Stimulated activated naive CD4-positive, alpha-beta T cell (primary cell): ENCODE data around the gene VTI1A.
"Not testable (repeated sequence)": the region's sequence is repeated elsewhere in the genome, so short reads cannot be mapped to it uniquely, and the experiment has no call there.

Experiments
- DNase-seq, 6 experiments: peaks; one replicate each; lab custom pipeline; 2025; lab: John Stamatoyannopoulos, UW

Gene VTI1A

DNA sequence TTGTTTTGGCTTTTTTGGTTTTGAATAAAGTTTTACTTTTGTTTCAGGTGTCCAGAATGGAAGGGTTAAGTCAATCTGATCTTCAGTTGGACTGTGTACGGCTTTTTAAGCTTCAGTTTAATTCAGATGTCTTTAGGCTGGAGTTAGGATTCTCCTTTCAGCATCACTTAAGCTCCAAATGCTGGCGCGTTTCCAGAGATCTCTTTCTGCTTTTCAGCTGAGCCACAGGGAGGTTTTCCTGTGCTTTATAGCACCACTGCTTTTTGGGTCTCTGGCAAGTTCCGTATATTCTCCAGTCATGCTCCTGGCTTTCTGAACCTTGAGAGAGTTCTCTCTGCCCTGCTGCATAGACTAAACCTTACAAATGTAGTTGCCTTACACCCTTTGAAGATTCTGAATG, 60.0 kb downstream of the VTI1A start:
- no peak for DNase-seq

DNA sequence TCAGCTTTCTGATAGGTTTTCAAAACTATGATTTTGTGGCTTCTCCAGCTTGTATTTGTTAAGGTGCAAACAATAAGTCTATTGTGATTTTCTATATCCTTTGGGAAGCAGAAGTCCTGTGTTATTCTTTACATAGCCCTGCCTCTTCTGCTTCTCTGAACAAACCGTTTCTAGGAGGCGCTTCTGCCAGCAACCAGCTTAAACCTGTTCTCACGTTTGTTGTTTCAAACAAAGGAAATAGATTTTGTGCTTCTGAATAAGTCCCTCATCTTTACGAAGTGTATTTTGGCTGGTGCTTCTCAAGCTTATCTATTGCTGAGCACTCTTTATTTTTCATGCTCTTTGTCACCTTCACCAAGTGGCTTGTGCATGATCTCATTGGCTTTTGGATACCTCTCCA, 61.0 kb downstream of the VTI1A start:
- DNase-seq, result no peak

DNA sequence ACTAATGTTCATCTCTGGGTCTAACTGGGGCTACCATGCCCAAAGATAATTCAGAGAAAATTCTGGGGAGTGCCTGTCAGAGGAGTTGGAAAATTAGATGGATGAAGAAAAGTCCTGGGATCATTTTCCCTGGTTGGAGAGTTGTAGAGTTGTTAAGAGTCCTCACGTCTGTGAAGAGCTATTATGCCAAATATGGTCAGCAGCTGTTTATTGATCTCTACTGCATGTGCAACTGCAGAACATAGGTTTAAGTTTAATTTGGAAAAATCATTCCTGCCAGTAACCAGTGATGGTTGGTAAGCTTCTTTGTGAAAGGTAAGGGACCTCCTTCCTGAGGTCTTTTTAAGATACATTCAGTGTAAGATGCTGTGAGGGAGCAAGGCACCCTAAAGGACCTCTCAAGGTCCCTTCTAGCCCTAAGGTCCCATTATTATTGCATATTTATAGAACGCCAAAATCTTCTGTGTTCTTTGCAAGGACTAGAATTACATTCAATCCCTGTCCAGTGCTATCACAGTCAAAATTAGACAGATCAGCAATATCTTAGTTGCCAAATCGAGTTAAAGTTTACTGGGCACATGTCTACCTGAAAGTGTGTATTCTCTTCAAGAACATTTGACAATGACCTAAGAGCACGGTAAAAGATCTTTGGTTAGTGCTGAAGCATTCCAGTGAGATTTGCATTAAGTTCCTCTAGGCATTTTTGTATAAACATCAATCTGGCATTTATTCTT, 62.7 kb downstream of the VTI1A start:
- DNase-seq, result no peak

DNA sequence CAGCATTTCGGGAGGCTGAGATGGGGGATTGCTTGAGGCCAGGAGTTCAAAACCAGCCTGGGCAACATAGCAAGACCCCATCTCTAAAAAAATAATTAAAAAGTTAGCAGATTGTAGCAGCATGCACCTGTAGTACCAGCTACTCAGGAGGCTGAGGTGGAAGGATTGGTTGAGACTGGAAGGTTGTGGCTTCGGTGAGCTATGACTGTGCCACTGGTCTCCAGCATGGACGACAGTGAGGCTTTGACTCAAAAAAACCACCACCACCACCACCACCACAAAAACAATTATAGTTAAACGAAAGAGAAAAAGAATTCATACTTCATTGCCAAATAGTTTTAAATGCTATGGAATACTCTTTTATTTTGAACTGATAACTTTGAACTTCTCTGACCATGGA, 63.4 kb downstream of the VTI1A start:
- DNase-seq, result no peak

DNA sequence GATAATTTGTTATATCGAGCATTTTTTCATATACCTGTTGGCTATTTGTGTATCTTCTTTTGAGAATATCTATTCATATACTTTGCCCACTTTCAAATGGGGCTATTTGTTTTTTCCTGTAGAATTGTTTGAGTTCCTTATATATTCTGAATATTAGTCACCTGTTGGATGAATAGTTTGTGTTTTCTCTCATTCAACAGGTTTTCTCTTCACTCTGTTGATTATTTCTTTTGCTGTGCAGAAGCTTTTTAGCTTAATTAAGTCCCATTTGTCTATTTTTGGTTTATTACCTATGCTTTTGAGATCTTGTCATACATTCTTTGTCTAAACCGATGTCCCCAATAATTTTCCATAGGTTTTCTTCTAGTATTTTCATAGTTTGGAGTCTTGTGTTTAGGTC, 65.3 kb downstream of the VTI1A start:
- DNase-seq, result no peak

DNA sequence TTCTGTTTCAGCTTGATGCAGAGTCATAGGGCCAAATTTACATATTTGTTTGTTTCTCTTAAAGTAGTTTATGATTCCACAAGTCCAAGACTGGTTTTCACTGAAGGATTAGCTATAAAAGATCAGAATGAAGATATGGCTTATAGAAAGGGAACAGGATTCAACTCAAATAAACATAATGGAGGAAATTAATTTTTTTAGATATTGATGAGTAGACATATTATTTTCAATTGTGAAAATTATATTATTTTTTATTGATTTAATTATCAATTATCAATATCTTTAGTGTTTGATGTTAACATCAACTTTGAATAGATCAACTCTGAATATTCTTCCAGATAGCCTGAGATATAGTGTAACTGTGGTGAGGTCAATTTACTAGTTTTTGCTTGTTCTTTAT, 68.1 kb downstream of the VTI1A start:
- DNase-seq, result no peak

DNA sequence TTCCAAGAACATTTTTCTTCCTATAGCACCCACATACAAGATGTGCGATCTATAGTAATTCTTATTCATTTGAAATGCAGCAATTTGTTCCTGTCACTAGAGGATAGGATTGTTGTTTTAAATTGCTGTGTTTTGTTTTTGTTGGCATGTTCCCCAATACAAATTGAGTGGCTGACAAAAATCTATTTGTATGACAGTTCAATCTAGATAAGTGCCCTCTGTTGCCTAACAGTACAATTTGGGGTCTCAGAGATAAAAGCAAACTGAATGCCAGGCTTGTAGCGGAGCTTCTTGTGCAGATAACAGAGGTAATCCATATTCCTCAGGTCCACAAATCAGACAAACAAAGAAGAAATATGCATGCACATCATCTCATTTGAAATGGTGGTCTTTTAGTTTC, 68.8 kb downstream of the VTI1A start:
- no peak for DNase-seq

DNA sequence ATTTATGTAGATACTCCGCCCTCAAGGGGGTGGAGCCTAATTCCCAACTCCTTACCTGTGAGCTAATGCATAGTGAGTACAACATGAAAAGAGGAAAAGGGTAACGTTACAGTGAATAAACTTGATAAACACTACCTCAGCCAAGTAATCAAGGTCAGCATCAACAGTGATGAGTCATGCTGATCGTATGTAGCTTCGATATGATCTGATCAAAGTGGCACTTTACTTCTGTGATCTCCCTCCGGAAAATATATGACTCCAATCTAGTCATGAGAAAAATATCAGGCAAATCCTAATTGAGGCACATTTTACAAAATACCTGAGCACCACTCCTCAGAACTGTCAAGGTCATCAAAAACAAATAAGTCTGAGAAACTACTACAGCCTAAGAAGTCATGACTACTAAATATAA, 70.4 kb downstream of the VTI1A start:
- DNase-seq, result no peak

DNA sequence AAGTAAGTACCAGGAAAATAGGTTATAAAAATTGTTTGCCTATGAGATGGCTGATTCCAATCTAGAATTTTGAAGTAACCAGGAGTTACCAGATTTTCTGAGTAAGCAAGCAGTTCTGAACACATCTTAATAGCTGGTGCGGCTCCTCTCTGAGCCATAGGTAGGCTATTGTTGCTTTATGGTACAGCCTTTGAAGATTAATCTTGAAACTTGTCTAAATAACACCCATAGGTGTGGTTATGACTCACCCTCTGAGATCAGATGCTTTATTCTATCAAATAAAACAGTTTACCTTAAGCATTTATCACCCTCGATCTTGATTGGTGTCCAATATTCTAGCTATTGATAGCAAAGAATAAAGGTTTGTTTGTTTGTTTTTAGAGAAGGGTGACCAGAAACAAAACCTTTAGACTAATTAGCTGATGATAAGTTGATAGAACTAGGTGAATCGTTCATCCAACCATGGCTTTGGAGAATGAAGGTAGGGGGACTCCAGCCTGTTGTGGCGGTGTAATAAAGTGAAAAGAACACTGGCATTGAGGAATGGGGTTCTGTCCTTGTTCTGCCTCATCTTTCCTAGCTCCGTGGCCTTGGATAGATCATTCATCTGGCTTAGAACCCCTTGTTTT, 72.2 kb downstream of the VTI1A start:
- no peak for DNase-seq

DNA sequence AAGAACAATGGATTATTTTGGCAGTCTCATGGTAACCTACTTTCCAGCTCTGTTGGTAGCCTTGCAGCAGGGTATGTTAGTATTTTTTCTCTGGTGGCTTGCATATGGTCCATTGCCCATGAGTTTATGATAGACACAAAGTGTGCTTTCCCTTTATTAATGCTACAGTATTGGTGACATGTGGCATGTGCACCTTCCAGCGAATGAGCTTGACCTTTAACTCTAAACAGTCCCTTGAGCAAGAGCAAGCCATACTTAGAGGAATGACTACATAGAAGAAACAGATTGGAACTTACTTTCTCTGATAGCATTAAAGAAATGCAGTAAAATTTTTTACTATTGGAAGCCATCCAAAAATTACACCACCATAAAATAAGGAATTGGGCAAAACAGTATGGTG, 73.9 kb downstream of the VTI1A start:
- DNase-seq, result no peak

DNA sequence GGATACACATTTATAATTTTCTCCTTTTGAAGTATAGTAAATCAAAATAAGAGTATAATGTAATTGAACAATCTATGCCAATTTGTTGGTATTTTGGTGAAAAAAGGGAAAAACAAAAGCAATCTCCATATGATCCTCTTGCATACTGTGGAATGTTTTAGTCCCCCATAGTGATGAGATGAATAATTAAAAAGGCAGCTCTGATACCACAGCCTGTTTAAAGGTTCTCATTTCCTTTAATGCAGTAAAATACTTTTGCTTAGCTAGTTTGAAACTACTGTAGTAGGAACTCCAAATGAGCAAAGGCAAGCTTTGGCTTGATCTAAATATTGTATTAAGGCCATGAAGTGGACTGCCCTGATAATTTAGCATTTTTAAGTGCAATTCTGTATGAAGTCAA, 77.6 kb downstream of the VTI1A start:
- no peak for DNase-seq

DNA sequence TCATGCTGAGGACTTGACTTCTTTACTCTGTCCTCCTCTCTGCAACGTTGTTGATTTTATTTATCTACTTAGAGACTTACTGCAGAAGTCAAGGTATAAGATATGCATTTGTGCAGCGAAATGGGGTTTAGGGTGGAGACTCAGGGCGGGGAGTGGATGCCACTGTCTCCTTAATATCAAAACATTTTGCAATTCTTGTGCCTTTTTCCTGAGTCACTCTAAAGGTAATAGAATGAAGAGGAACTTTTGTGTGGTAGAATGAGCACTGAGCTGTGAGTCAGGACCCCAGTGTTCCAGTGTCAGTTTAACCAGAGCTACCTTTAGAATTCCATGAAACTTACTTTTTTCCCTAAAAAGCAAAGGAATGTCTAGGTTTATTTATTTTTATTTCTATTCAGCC, 78.2 kb downstream of the VTI1A start:
- DNase-seq, result no peak

DNA sequence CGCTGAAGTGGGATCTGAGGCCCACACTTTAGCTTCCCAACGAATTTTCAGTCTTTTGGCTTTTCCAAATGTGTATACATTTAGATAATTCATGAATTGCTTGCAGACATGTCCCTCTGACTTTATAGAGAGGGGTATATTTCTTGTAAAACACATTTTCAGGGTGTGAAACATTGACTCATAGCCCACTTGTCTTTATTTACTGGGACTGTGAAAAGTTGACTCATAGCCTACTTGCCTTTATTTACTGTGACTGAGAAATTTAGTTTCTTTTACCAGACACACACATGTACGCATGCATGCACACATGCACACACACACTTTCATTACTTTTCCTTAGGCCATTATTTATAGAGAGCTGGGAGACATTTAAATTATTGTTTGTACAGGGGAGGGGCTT, 79.1 kb downstream of the VTI1A start:
- DNase-seq, result no peak

DNA sequence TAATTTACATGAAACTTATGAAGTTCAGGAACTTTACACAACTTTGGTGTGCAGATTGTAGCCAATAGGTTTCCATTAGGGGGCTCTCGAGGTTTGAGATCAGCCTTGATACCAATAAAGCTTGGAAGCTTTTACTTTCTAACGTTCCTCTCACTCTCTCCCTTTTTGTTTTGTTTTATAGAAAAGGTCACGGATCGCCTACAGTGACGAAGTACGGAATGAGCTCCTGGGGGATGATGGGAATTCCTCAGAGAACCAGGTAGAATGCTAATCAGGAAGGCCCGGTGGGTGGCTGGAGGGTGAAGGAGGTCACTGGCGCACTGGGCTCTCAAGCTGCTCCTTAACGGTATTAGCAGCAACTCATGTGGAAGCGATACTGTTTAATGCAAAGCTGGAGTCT, 79.9 kb downstream of the VTI1A start:
- DNase-seq, result no peak

DNA sequence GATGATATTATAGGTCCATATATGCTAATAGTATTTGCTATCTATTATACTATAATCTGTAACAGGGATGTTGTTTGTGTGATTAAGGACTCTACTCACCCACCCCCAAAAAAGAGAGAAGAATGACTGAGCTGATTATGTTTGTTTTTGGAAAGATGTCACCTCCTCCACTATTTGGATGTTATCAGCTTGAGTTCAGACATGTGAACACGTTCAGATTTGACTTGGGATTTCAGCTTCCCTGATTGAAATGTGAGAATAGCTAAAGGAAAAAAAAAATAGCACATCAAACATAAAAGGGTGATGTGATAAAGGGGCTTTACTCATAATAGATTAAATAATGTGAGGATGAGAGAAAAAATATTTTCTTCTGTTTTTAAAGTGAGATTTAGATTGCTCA, 81.2 kb downstream of the VTI1A start:
- DNase-seq, result no peak

DNA sequence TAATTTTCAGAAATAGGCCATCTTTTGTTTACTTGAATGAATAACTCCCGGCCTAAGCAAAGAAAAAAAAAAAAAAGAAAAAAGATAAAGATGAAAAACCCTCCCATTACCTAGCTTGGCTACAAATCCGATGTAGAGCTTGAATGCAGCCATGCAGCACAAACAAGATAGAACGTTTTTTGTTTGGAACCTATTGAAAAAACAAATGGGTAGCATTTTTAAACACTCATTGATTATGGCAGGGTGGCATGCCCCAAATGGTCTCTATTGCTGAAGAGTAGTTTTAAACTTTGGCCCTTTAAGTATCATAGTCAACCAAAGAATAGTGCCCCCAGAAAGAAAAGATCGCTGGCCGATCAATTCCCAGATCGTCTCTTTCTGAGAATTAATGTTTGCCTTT, 84.4 kb downstream of the VTI1A start:
- DNase-seq, result no peak

DNA sequence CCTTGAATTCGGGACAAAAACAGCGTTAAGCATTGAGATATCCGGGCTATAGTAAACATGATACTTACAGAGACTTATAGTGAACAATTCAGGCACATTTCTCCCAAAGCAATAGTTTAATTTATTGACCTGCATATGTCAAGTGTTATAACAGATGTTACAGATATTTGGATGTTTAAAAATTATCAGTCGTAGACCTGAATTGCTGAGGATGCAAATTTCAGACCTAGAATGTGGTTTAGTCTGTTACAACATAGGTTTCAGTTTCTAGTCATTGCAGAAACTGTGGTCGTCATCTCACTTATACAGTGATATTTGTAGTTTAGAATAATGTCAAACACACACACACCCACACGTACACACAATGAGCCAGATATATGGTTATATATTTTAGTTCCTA, 85.2 kb downstream of the VTI1A start:
- no peak for DNase-seq

DNA sequence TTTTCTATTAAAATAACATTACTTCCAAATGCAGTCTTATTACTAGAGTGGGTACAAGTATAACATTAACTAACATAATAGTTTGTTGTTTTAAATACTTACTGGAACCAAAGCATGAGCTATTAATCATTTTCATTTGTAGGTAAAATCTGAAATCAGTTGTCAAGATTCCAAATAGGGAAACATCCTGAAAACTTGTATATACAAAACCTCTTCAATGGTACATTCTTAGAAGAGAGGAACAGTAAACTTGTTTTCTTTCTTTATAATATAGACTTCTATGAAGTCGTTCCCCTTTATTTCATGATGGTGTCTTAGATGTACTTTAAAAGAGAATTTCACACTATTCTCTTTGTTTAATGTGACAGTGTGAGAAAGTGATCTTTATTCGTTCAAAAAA, 85.9 kb downstream of the VTI1A start:
- DNase-seq, result no peak

DNA sequence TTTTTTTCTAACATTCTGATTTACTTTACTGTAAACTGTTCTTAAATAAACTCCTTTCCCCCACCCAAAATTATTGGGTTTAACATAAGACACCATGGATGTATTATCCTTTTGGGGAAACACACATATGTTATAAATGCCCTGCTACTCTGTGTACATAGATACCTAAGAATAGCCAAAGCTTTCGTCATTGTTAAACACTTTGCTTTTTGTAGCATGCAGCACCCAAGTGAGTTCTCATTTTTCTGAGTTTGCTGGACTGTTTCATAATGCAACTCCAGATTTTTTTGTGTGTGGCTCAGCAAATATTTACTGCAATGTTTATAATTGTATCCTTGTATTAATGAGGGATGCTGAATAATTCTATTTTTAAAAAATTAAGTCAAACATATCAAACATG, 86.9 kb downstream of the VTI1A start:
- DNase-seq, result no peak

DNA sequence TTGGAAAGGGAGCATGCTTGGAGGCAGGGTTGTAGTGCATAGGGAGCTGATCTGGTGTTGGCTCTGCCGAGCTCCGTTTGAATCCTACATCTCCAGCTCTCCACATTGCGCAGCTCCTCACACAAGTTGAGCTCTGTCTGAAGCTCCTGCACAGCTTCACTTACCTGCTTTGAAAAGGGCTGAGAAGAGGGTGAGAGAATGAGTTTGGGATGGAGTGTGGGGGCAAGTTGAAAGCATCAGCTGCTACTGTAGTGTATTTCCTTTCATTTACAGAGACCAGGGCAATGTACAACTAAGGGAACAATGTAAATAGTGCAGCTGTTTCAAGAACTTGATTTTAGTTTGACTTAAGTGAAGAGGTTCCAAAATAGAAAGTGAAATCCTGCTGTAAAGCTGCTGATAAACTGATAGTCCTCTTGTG, 88.5 kb downstream of the VTI1A start:
- DNase-seq, result no peak

DNA sequence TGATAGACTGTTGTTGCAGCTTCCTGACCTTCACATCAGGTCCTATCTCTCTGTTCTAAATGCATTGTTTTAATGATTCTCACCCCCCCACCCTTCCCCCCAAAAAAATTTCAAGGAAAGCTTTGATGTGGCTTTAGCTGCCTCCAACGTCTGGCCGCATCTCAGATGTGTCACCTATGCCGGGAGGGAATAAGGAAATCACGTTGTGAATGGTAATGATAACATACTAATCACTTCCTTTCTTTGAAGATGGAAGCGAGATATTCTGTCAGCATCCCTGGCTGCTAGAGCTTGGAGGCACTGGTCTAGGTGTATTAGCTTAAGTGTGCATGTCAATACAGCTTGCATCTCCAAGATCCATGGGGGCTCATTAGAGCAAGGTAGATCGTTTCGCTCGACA, 89.6 kb downstream of the VTI1A start:
- DNase-seq, result no peak

DNA sequence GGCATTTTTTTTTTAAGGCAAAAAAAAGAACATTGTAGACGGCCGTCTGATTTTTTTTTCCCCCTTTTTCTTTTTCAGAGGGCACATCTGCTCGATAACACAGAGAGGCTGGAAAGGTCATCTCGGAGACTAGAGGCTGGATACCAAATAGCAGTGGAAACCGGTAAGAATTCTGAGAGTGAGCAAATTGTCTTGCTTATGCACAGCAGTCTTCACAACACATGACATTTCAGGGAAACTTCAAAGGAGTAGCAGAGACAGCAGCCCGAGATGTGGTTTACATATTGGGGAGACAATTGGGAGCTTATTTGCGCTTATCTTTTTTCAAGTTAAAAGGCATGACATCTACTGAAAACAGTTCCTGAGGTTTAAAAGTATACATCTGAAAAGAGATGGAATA, 91.2 kb downstream of the VTI1A start:
- DNase-seq, result no peak

DNA sequence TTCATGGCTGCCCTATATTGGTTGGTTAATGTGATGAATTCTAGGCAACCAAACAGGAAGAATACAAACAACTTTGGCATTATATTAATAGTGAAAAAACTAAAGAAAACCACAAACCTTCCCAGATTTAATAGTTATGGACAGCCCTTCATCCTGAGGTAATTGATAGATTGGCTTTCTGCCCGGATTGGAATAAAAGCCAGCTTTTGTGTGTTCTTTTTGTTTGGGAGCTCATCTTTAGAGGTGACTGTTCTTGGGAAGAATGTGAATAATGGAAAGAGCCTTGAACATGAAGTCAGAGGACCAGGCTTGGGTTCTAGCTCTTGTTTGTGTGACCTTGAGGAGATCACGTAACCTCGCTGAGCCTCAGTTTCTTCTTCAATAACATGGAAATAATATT, 92.3 kb downstream of the VTI1A start:
- no peak for DNase-seq

DNA sequence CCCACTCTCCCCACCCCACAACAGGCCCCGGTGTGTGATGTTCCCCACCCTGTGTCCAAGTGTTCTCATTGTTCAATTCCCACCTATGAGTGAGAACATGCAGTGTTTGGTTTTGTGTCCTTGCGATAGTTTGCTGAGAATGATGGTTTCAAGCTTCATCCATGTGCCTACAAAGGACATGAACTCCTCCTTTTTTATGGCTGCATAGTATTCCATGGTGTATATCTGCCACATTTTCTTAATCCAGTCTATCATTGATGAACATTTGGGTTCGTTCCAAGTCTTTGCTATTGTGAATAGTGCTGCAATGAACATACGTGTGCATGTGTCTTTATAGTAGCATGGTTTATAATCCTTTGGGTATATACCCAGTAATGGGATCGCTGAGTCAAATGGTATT, 95.8 kb downstream of the VTI1A start:
- not testable (repeated sequence) for DNase-seq
